H1 (cell line): Measurements from ENCODE around the gene F5. TPM values are rescaled to one million over a fixed set of nuclear protein-coding genes. Genes with fewer than 3 reads are reported as not detected.

Experiments
- ATF3 ChIP-seq: IDR thresholded peaks from 2 replicates; pipeline ENCODE4 v1.6.1; 2011; ENCODE audit warnings: low read depth, mild to moderate bottlenecking, low read length; ENCODE audit not compliant: insufficient read depth
- CHD1 ChIP-seq: IDR thresholded peaks from 2 replicates; pipeline ENCODE4 v1.6.1; 2012; ENCODE audit warnings: low read depth, low read length, improper control_type of control experiment
- JUND ChIP-seq: IDR thresholded peaks from 2 replicates; pipeline ENCODE4 v1.6.1; 2011; ENCODE audit warnings: mild to moderate bottlenecking, improper control_type of control experiment, low read length
- SIN3A ChIP-seq, 2 experiments: IDR thresholded peaks in 1 of 2; conservative IDR thresholded peaks in 1 of 2; 2 replicates each; pipeline ENCODE4 v1.6.1; 2011 to 2012; ENCODE audit warnings: low read length in 2 of 2, improper control_type of control experiment in 1 of 2, low read depth in 1 of 2, mild to moderate bottlenecking in 1 of 2
- SP1 ChIP-seq: IDR thresholded peaks from 2 replicates; pipeline ENCODE4 v1.6.1; 2011; ENCODE audit warnings: low read depth, low read length
- polyA plus RNA-seq, 7 experiments: library from polyadenylated mRNA; depleted of rRNA in 3 of 7; stranded (reverse) in 5 of 7; unstranded in 2 of 7; fragments of >200 nt in 5 of 7; fragments of 200-250 nt in 2 of 7; gene quantifications; 1 replicate in 5 of 7; 2 replicates in 1 of 7; 4 replicates in 1 of 7; pipeline versions ENCODE4 v1.2.1 to v1.2.3, GENCODE V29; 2011 to 2013; ENCODE audit warnings: missing spikeins in 2 of 7, mixed read lengths in 2 of 7
- total RNA-seq: library from RNA; stranded (reverse); fragmentation: NEBNext Ultra II Directional; extraction: Animal tissue kit (Norgen Biotek cat#: 25700); gene quantifications from 2 replicates; pipeline ENCODE4 v1.2.1, GENCODE V29; 2021
- TF ChIP-seq, protein P1 (sequence below): fragments of 300-600 bp; sonication (generic); IDR thresholded peaks from 2 replicates; pipeline ENCODE4 v1.7.1; 2012; ENCODE audit warnings: low read length, moderate library complexity, mild to moderate bottlenecking, inconsistent platforms; ENCODE audit not compliant: insufficient replicate concordance

Gene F5
- total and polyA plus RNA-seq, 2 of the 8 experiments (the other 6 are each of a cell fraction or from before 2014, with no cell fraction given): 0.04 to 0.06 TPM

- TF ChIP-seq, protein P1, sequence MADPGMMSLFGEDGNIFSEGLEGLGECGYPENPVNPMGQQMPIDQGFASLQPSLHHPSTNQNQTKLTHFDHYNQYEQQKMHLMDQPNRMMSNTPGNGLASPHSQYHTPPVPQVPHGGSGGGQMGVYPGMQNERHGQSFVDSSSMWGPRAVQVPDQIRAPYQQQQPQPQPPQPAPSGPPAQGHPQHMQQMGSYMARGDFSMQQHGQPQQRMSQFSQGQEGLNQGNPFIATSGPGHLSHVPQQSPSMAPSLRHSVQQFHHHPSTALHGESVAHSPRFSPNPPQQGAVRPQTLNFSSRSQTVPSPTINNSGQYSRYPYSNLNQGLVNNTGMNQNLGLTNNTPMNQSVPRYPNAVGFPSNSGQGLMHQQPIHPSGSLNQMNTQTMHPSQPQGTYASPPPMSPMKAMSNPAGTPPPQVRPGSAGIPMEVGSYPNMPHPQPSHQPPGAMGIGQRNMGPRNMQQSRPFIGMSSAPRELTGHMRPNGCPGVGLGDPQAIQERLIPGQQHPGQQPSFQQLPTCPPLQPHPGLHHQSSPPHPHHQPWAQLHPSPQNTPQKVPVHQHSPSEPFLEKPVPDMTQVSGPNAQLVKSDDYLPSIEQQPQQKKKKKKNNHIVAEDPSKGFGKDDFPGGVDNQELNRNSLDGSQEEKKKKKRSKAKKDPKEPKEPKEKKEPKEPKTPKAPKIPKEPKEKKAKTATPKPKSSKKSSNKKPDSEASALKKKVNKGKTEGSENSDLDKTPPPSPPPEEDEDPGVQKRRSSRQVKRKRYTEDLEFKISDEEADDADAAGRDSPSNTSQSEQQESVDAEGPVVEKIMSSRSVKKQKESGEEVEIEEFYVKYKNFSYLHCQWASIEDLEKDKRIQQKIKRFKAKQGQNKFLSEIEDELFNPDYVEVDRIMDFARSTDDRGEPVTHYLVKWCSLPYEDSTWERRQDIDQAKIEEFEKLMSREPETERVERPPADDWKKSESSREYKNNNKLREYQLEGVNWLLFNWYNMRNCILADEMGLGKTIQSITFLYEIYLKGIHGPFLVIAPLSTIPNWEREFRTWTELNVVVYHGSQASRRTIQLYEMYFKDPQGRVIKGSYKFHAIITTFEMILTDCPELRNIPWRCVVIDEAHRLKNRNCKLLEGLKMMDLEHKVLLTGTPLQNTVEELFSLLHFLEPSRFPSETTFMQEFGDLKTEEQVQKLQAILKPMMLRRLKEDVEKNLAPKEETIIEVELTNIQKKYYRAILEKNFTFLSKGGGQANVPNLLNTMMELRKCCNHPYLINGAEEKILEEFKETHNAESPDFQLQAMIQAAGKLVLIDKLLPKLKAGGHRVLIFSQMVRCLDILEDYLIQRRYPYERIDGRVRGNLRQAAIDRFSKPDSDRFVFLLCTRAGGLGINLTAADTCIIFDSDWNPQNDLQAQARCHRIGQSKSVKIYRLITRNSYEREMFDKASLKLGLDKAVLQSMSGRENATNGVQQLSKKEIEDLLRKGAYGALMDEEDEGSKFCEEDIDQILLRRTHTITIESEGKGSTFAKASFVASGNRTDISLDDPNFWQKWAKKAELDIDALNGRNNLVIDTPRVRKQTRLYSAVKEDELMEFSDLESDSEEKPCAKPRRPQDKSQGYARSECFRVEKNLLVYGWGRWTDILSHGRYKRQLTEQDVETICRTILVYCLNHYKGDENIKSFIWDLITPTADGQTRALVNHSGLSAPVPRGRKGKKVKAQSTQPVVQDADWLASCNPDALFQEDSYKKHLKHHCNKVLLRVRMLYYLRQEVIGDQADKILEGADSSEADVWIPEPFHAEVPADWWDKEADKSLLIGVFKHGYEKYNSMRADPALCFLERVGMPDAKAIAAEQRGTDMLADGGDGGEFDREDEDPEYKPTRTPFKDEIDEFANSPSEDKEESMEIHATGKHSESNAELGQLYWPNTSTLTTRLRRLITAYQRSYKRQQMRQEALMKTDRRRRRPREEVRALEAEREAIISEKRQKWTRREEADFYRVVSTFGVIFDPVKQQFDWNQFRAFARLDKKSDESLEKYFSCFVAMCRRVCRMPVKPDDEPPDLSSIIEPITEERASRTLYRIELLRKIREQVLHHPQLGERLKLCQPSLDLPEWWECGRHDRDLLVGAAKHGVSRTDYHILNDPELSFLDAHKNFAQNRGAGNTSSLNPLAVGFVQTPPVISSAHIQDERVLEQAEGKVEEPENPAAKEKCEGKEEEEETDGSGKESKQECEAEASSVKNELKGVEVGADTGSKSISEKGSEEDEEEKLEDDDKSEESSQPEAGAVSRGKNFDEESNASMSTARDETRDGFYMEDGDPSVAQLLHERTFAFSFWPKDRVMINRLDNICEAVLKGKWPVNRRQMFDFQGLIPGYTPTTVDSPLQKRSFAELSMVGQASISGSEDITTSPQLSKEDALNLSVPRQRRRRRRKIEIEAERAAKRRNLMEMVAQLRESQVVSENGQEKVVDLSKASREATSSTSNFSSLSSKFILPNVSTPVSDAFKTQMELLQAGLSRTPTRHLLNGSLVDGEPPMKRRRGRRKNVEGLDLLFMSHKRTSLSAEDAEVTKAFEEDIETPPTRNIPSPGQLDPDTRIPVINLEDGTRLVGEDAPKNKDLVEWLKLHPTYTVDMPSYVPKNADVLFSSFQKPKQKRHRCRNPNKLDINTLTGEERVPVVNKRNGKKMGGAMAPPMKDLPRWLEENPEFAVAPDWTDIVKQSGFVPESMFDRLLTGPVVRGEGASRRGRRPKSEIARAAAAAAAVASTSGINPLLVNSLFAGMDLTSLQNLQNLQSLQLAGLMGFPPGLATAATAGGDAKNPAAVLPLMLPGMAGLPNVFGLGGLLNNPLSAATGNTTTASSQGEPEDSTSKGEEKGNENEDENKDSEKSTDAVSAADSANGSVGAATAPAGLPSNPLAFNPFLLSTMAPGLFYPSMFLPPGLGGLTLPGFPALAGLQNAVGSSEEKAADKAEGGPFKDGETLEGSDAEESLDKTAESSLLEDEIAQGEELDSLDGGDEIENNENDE: no peak
- TF ChIP-seq SP1: no peak
- TF ChIP-seq JUND: no peak
- TF ChIP-seq ATF3: no peak
- TF ChIP-seq SIN3A (conservative IDR thresholded peaks at IDR 0.05 in 1 of 2, IDR thresholded peaks at IDR 0.05 in 1 of 2; ENCODE audit: low read depth in 1 of 2, low read length in 2 of 2): no peak
- TF ChIP-seq CHD1: no peak
These were observed 29.1 kb downstream of the F5 start (continued) for GRCh38 chr1:169557131-169557530.
